GM08714 (cell line): Measurements from ENCODE around the gene FOXA3.
A peak's percentile ranks its signal among the peaks of the same experiment; 100 is the strongest.

Experiments used
- H3K4me3 ChIP-seq: fragments of 200-500 bp; sonication (Bioruptor generic); 2 replicates; pipeline ENCODE4 v1.5.1; 2014; ENCODE audit warnings: mild to moderate bottlenecking, low read length, inconsistent platforms
- ZNF274 ChIP-seq: IDR thresholded peaks from 2 replicates; pipeline ENCODE4 v1.6.1; 2012; ENCODE audit warnings: mild to moderate bottlenecking, low read depth, low read length

Gene FOXA3

DNA sequence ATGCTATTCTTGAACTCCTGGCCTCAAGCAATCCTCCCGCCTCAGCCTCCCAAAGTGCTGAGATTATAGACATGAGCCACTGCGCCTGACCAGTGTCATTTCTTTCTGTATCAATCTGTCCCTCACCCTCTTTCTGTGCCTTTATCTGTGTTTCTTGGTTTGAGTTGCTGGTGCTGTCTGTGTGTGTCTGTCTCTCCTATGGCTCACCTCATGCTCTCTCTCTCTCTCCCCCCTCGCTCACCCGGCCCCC is 12.0 kb downstream of the FOXA3 start:
- no peak overlapping the region for H3K4me3 ChIP-seq
- no peak for TF ChIP-seq ZNF274

DNA sequence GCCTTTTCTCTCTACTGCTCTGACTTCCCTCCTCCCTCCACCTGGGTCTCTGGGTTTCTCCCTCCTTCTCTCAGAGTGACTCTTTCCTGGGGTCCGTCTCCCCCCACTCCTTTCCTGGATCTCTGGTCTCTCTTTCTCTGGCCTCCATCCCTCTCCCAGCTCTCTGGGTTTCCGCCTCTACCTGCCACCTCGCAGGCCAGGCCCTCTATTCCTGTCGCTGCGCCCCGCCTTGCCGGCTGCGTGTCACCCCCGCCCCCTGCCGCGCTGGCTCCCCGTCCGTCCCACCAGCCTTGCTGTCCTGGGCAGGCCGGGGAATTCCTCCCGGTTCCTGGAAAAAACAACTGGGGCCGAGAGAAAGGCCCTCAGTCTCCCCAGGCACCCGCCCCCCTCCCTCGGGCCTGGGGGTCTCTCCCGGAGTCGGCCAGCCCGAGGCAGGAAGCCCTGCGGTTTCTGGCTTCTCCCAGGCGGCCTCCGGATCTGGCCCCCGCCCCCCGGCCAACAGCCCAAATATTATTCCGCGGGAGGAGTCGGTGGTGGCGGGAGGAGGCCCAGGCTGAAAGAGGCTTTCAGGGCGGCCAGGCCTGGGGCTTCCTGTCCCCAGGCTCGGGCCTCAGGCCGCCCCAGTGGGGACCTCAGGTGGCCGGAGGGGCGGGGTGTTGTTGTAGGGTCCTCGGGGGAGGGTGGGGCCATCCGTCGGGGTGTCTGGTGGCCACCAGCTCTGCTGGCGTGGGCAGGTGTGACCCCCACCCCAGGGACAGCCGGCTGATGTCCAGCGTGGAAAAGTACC is 12.5 kb downstream of the FOXA3 start:
- TF ChIP-seq ZNF274, result no peak
- H3K4me3 ChIP-seq, result peak overlapping the region; percentile 2; the same call in 1 of the 2 replicates

DNA sequence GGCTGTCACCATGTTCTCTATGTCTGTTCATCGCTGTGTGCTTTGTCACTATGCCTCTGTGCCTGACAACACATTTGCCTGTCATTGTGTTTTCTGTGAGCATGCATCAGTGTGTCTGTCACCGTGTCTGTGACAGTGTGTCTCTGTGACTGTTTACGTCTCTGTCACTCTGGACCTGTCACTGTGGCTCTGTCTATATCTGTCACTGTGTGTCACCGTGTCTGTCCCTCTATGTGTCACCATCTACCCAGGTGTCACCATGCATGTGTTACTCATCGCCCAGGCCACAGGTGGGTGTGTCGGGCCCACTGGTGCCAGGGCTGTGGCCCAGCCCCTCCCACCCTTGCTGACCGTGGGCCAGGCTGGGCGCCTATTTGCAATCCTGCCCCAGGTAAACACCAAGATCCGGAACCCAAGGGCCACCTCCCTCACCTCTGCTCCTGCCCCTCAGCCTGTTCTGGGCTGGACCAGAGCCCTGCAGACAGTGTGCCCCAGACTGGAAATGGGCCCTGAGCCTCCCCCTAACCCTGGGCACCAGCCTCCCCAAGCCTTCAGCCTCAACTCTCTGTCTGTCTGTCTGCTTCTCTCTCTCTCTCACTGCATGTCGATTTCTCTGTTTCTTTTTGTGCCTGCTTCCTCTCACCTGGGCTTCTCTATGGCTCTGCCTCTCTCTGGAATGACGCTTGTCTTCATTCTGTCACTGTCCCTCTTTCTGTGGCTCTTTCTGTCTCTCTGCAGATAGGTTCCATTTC is 14.1 kb downstream of the FOXA3 start:
- no peak for TF ChIP-seq ZNF274
- H3K4me3 ChIP-seq, result no peak overlapping the region

DNA sequence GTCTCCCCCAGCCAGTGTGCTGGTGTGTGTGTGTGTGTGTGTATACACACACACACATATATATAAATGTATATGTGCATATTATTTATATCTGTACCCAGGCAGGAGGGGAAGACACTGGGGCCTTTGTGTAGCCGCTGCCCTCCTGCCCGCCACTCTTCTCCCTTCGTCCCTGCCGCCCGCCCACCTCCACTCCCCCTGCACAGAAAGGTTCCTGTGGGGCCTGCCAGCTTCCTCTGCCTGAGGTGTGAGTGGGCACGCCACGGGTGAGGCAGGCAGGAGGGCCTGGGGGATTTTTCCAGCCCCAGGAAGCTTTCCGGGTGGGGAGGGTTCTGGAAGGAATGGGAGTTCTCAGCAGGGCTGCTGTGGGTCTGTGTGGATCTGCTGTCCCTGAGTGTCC is 14.9 kb downstream of the FOXA3 start:
- no peak for TF ChIP-seq ZNF274
- no peak overlapping the region for H3K4me3 ChIP-seq

DNA sequence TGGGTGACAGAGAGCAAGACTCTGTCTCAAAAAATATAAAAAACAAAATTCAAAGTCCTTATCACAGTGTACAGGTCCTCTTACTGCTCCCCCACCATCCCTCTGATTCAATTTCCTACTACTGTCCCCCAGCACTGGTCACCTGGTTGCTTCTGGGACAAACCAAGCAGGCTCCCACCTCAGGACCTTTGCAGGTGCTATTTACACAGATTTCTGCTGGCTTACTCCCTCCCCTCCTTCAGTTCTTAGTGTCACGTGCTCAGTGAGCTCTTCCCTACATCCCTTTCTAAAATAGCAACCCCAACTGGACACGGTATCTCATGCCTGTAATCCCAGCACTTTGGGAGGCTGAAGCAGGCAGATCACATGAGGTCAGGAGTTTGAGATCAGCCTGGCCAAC is 15.8 kb downstream of the FOXA3 start:
- TF ChIP-seq ZNF274, result no peak

DNA sequence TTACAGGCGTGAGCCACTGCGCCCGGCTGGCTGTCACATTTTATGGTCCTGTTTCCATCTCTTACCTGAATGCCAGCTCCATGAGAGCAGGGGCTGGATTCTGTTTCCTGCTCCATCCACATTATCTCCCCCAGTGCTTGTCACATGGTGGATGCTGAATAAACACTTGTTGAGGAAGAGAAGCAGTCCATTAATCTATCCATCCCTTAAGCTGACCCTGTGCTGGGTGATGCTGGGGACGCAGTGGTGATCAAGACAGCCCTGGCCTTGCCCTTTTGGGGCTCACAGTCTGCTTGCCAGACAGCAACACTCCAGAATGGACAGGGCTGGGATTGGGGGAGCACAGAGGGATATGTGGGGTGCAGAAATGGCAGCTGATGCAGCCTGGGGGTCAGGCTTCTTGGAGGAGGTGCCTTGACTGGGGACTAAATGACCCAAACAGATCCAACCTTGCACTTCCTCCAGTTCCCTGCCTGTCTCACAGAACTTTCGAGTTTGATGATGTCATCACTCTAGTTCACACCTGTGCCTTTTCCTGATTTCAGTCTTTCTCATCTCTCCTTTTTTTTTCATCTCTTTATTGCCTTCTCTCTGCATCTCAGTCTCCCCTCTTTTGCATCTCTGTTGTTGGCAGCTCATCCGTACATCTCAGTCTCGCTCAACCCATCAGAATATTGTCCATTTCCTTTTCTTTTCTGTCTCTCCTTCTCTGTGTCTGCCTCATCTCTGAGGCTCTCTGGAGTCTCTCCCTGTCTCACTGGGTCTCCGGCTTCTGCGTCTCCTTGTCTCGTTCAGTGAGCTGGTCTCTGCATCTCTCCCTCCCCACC is 17.2 kb downstream of the FOXA3 start:
- no peak for TF ChIP-seq ZNF274
- H3K4me3 ChIP-seq, result no peak overlapping the region; the same call in 1 of the 2 replicates

More for the DNA sequence above, 15.8 kb downstream of the FOXA3 start:
- no peak overlapping the region for H3K4me3 ChIP-seq

DNA sequence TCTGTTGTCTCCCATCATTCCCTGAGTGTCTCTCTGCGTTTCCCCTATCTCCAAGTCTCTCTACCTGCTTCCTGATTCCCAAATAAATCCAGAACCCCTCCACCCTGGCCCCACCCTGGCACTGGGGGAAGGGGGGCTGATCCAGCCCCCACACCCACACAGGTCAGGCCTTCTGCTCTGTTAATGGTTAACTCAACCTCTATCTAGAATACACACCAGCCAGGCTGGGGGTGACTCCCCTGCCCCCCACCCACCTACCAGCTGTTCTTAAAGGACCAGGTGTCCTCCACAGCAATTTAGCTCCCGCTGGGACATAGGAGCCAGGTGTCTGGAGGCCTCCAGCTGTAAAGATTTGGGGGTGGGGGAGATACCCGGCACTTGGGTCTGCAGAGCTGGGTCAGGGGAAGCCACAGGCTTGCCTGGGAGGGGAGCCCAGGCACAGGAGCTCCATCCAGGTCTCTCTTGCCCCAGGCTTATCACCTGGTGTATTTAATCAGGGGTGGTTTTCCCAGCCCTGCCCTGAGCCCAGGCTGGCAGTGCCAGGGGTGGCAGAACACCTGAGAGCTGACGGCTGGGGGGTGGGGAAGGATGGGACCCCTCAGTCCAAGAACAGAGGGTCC is 17.9 kb downstream of the FOXA3 start:
- no peak overlapping the region; the same call in 1 of the 2 replicates for H3K4me3 ChIP-seq
- no peak for TF ChIP-seq ZNF274

DNA sequence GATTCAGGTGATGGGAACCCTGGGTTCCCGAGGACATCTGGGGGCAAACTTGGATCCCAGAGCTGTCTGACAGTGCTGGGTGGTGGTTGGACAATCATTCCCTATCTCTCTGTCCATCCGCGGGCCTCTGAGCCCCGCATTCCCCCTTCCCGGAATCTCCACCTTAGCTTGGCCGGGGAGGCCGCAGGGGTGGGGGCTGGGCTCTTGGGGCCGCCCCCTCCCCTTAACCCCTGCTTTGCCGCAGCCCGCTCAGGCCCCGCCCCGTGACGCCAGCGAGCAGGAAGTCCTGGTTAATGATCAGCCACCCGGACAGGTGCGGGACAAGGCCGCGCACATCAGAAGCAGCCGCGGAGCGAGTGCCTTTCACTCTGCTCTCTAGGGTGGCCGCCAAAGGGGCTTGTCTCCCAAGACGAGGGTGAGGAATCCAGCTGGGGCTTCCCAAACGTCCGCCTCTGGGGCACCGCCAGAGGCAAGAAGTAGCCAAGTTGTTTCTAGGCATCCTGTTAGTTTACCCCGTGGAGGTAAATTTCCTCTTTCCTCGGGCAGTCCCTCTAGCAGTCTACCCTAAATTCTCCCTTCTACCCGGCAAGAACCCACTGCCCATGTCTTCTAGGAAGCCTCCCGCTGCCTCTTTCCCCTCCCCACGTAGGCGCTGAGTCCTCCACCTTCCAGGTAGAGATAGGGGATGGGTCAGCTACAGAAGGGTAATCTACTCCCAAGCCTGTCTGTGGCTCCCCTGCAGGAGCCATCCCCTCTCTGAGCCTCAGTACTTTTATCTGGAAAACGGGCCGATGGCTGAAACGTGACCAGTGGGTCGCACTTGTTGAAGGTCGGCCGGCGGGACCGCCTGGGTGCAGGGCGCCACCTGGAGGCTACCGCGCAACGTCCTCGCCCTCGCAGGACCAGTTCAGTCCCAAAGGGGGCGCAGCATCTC is 18.8 kb downstream of the FOXA3 start:
- H3K4me3 ChIP-seq, result peak overlapping the region; percentile 55; the same call in 1 of the 2 replicates
- no peak for TF ChIP-seq ZNF274

DNA sequence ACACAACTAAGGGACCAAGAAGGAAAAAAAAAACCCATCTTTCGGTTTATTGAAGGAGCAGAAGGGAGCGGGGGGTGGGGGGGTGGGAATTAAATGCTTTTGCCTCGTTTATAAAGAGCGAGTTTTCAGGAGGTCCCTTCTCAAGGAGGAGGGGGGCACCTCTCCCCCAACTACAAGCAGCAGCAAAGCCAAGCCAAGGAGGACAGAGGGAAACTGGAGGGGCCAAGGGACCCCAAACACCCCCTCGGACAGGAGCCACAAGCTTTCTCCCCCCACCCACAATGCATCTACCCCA is 19.4 kb downstream of the FOXA3 start:
- TF ChIP-seq ZNF274, result no peak
- no peak overlapping the region for H3K4me3 ChIP-seq

DNA sequence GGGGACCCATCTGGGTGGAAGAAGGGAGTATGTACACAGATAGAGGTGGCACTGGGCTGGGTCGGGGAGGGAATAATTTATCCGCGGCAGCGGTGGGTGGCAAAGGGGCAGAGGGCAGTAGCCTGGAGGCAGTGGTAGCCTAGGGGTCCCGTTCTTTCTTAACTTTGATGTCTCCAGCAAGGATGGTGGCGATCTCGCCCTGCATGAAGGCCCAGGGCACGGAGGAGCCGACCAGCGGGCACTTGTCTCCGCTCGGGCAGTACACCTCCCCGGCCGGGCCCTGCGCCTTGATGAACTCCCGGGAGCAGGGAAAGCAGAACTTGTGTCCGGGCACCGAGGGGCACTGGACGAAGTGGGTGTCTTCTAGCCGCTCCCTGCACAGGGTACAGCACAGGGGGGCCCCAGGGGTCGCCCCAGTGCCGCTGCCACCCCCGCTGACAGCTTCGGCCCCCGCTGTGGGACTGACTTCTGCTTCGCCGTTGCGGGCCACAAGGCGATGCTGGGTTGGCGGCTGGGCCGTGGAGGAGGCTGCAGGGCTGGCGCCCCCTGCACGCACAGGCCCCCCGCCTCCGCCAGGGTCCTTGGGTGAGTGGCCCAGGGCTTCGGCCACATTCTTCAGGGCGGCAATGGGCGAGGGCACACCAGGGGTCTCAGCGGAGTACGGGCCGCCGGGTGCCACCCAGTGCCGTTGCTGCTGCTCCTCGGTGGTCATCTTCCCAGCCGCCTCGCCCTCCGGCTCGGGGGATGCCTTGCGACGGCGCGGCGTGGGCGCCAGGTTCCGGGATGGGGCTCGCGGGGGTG is 20.0 kb downstream of the FOXA3 start:
- no peak overlapping the region for H3K4me3 ChIP-seq
- TF ChIP-seq ZNF274, result no peak

DNA sequence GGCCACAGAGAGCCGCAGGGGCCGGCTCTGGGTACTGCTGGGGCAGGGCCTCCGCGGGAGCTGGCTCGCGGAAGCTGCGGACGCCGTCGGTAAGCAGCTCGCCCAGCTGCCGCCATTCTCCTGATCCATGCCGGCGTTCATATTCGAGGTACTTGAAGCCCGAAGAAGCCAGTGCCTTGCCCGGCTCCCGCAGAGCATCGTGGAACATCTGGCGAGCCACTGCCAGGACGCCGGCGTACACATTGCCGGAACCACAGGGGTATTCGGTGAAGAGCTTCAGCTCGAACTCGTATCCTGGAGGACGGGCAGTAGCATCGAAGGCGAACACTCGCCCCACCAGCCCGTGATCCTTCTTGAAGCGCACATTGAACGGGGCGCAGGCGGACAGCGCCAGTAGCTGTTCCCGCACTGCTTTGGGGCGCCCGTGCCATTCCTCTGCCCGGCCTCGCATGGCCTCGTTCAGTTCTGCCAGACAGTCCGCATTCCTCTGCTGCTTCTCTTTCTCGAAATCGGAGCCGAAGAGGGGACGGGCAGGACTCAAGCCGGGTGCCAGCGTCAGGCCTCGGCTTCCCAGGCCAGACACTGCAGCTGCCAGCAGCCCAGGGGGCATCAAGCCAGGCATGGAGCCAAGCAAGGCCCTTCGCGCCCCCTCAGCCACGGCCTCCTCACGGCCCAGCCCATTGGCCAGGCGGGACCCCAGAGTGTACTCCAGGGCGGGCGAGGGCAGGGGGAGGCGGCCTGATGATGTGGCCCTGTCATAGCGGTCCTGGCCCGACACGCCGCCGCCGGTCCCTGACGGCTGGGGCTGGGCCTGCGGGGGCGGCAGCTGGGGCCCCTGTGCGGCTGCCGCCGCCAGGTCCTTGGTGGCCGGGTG is 20.8 kb downstream of the FOXA3 start:
- TF ChIP-seq ZNF274, result no peak
- peak overlapping the region; percentile 57 for H3K4me3 ChIP-seq
